GM18498 (cell line): ENCODE results near the gene CDC25A.

Source experiments
- ATAC-seq: cut with Tn5 transposase; IDR thresholded peaks from one replicate; pipeline ENCODE4 v1.9.1; 2021; ENCODE audit warnings: mild to moderate bottlenecking, moderate library complexity; ENCODE audit not compliant: unreplicated experiment

The CDC25A gene

GRCh38 chr3:48110463-48110862 is 77.8 kb downstream of the CDC25A start:
- ATAC-seq = no peak

- ATAC-seq = no peak
These were observed 81.0 kb downstream of the CDC25A start for GRCh38 chr3:48107227-48107626.
